NCI-H2107 (cell line): ENCODE data around the gene C5orf15.
A peak's percentile ranks its signal among the peaks of the same experiment; 100 is the strongest.

Experiments
- DNase-seq: peaks from one replicate; lab custom pipeline; 2025; lab: John Stamatoyannopoulos, UW

The C5orf15 gene

GRCh38 chr5:133968204-133968980 is at the start of gene C5orf15:
C5orf15 (minus strand) TSS chr5:133968625; CDS start chr5:133968584, 41 bp downstream.
- DNase-seq: peak; percentile 80

GRCh38 chr5:134008266-134008749 is 39.9 kb upstream of the C5orf15 start:
- no peak for DNase-seq

GRCh38 chr5:134007581-134008265 is 39.3 kb upstream of the C5orf15 start:
- DNase-seq: no peak

GRCh38 chr5:134006115-134006514 is 37.7 kb upstream of the C5orf15 start:
- no peak for DNase-seq

GRCh38 chr5:134005417-134006061 is 37.1 kb upstream of the C5orf15 start:
- no peak for DNase-seq

DNA sequence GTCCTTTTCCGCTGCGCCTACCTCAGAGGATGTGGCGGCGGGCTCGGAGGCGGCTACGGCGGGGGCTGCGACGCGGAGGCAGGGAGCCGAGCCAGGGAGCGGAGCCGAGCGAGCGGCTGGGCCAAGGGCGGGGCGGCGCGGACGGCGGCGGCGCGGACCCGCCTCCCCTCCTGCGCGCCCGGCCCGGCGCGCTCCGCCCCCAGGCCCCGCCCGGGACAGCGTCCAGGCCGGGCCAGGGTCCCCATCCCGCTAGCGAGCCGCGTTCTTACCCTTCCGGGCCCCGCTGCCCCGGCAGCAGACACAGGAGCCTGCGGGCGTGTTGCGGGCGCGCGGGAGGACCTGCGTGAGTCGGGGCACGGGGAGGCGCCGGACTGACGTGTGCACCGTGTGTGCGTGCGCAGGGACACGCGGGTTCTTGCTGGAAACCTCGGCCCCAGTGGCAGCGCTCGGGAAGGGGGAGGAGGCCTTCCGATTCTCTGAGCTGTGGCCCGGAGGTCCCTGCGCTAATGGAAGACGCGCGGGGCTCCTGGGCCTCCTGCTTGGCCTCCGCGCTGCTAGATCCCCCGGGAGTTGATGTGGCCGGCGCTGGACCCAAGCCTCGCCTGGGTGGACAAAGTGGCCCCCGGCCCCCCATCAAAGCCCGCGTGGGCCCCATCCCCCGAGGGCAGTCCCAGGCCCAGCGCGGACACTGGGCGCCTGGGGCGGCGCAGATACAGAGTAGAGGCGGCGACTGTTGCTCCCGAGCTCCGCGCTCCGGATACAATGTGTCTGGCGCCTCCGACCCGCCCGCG is 36.4 kb upstream of the C5orf15 start, which contains the start of gene VDAC1:
TSS of gene VDAC1 (minus strand) at position 350 of the 791 bp plus-strand sequence. CDS start 11,963 bp downstream, outside the sequence.
- DNase-seq: peak; percentile 23

DNA sequence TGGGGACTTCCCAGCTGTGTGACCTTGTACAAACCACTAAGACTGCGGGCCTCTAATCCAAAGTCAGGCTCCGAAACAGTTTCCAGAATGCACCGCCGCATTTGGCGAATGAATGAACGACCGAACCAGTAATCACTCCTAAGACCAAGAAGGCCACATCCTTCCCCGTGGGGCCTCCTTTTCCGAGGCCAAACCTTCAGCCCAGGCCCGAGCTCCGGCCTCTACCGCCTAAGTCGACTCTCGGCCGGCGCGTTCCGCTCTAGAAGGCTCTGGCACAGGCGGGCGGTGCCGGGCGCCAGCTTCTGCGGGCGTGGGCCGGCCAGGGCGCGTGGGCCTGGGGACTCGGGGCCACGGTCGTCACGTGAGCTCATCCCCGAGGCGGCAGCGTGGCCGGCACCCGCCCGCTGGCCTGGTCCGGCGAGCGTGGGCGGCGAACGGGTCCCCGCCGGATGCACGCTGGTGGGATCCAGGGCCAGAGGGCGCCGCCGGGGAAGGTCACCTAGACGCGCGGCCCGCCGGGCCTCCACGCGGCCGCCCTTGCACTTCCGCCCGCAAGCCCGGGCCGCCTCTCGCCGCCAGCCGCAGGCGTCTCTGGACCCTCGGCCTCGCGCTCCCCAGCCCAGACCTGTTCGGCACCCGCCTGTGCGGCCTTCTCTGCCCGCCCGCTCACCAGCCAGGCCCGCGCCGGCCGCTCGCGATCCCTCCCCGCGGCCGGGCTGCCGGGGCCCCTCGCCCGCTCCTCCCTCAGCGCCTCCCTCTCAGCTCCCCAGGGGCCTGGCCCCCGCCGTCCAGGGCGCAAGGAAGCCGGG is 35.6 kb upstream of the C5orf15 start:
- DNase-seq: no peak

GRCh38 chr5:134003064-134003816 is 34.8 kb upstream of the C5orf15 start:
- DNase-seq: no peak

DNA sequence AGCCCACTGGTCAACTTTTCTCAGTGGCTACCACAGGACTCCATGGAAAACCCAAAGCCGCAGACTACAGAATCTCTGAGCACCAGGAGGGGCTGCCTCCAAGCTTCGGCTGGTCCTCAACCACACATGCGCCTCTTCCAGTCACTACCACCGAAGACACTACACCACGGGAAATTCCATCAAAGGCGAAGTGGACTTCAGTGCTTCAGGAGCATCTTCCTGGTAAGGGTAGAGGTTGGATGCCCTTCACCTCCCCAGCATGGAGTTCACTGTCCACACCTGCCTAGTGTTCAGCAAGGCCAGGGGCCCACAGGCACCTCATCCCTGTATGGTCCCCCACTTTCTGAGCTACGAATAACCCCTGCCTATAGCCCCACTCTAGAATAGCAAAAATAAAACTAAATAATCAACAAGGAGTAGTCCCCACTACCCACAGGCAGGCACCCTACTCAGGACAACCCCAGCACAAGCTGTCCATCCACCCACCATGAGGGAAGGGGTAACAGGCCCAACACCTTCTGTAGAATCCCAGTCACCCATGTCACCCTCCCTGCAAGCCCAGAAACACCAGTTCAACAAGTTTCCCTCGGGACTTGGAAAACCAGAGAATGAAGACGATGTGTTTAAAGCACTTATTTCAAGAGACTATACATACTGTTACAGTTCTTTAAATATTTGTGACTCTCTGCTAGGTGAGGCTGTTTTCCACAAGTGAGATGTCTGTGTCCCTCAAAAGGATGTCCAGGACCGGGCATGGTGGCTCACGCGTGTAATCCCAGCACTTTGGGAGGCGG is 33.7 kb upstream of the C5orf15 start:
- DNase-seq: no peak

DNA sequence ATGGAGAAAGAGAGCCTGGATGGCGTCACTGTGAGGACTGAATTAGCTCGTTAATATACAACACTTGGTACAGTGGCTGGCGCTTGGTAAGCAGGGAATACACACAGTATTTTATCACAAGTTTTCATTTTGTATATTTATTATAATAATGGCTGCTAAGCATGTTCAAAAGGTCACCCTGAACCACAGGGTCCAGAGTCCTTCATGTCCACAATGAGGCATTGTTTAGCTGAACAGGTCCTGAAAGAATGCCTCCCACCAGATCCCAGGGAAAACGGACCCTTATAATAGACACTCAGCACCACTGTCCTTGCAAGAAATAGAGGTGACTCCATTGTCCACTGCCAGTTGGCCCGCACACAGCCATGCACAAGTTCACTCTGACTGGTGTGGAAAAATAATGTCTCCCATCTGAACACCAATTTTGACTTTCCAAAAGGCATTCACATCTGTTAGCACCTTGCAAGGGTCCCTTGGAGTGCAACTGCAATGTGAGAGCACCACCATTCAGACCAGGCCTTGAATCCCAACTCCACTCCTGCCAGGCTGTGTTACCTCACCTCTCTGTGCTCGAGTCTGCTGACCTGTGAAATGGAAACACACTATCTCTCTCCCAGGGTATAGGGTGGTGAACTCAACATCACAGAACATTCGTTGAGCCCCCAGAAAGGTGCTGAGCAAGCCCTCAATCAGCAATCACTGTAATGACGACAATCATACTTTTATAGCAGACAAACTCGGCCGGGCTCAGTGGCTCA is 32.5 kb upstream of the C5orf15 start:
- DNase-seq: no peak

- no peak for DNase-seq
These were observed 31.7 kb upstream of the C5orf15 start for GRCh38 chr5:134000091-134000511.

DNA sequence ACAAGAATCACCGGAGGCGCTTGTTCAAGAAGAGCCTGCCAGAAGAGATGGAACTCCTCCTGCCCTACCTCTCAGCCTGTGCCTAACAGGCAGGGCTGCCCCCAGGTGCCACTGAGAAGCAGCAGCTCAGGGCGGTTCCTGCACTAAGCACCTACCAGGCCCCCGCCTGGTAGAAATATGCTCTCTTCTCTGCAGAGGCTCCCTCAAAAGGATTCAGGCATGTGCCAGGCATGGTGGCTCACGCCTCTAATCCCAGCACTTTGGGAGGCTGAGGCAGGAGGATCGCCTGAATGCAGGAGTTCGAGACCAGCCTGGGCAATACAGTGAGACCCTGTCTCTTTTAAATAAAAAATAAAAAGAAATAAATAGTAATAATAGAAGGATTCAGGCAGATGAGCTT is 30.4 kb upstream of the C5orf15 start:
- DNase-seq: no peak

- DNase-seq: no peak
These were observed 29.6 kb upstream of the C5orf15 start for GRCh38 chr5:133998042-133998441.

- no peak for DNase-seq
These were observed 28.3 kb upstream of the C5orf15 start for GRCh38 chr5:133996683-133997252.

- no peak for DNase-seq
These were observed 27.6 kb upstream of the C5orf15 start for GRCh38 chr5:133995883-133996563.

- DNase-seq: no peak
These were observed 26.9 kb upstream of the C5orf15 start for GRCh38 chr5:133995341-133995740.

GRCh38 chr5:133994990-133995333 is 26.5 kb upstream of the C5orf15 start:
- DNase-seq: no peak
